HEK293T (cell line): ENCODE data around the gene DOCK7.
"Not testable (repeated sequence)": the region's sequence is repeated elsewhere in the genome, so short reads cannot be mapped to it uniquely, and the experiment has no call there.

Experiments used
- CTCF ChIA-PET: fragments of 350-600 bp; formaldehyde crosslinking; extraction: SDS; loops from one replicate; lab custom pipeline; 2021; ENCODE audit warnings: antibody characterized with exemption, inconsistent platforms; lab: Yijun Ruan, JAX
- POLR2A ChIA-PET: fragments of 350-600 bp; formaldehyde crosslinking; extraction: SDS; loops from one replicate; lab custom pipeline; 2020; ENCODE audit warnings: antibody characterized with exemption, inconsistent platforms; lab: Yijun Ruan, JAX
- DNase-seq: peaks from one replicate; pipeline ENCODE4 v3.0.0; 2012; ENCODE audit warnings: mixed read lengths; ENCODE audit errors: extremely low spot score
- ARNT ChIP-seq: fragments of 450-650 bp; IDR thresholded peaks from 2 replicates; pipeline ENCODE4 v1.6.1; 2017; ENCODE audit warnings: mild to moderate bottlenecking
- BHLHE40 ChIP-seq: fragments of 450-650 bp; IDR thresholded peaks from 2 replicates; pipeline ENCODE4 v1.6.1; 2016; ENCODE audit warnings: mild to moderate bottlenecking, moderate library complexity, borderline replicate concordance
- CTBP1 ChIP-seq: fragments of 450-650 bp; IDR thresholded peaks from 2 replicates; pipeline ENCODE4 v1.6.1; 2016; ENCODE audit warnings: borderline replicate concordance
- ELF4 ChIP-seq: fragments of 450-650 bp; IDR thresholded peaks from 2 replicates; pipeline ENCODE4 v1.6.1; 2017; ENCODE audit warnings: antibody characterized with exemption
- FOXA1 ChIP-seq: fragments of 450-650 bp; IDR thresholded peaks from 2 replicates; pipeline ENCODE4 v1.6.1; 2016; ENCODE audit warnings: mild to moderate bottlenecking
- FOXK2 ChIP-seq: fragments of 450-650 bp; IDR thresholded peaks from 2 replicates; pipeline ENCODE4 v1.6.1; 2016; ENCODE audit warnings: mild to moderate bottlenecking
- FOXM1 ChIP-seq: fragments of 450-650 bp; IDR thresholded peaks from 2 replicates; pipeline ENCODE4 v1.6.1; 2017; ENCODE audit warnings: mild to moderate bottlenecking, borderline replicate concordance
- HDGF ChIP-seq: fragments of 450-650 bp; IDR thresholded peaks from 2 replicates; pipeline ENCODE4 v1.6.1; 2017; ENCODE audit warnings: antibody characterized with exemption, borderline replicate concordance
- L3MBTL2 ChIP-seq: fragments of 450-650 bp; conservative IDR thresholded peaks from 2 replicates; pipeline ENCODE4 v1.6.1; 2016; ENCODE audit warnings: mild to moderate bottlenecking
- LEF1 ChIP-seq: fragments of 450-650 bp; IDR thresholded peaks from 2 replicates; pipeline ENCODE4 v1.6.1; 2017; ENCODE audit warnings: mild to moderate bottlenecking, borderline replicate concordance
- NFRKB ChIP-seq: fragments of 450-650 bp; IDR thresholded peaks from 2 replicates; pipeline ENCODE4 v1.6.1; 2016; ENCODE audit warnings: mild to moderate bottlenecking, moderate library complexity
- SP1 ChIP-seq: fragments of 450-650 bp; IDR thresholded peaks from 2 replicates; pipeline ENCODE4 v1.6.1; 2017
- SUZ12 ChIP-seq: fragments of 450-650 bp; IDR thresholded peaks from 2 replicates; pipeline ENCODE4 v1.6.1; 2016; ENCODE audit warnings: mild to moderate bottlenecking
- TARDBP ChIP-seq: fragments of 450-650 bp; IDR thresholded peaks from 2 replicates; pipeline ENCODE4 v1.6.1; 2016
- ZNF384 ChIP-seq: fragments of 450-650 bp; IDR thresholded peaks from 2 replicates; pipeline ENCODE4 v1.6.1; 2016
- TF ChIP-seq, protein P1 (sequence below): fragments of 450-650 bp; IDR thresholded peaks from 2 replicates; pipeline ENCODE4 v1.6.1; 2016

The DOCK7 gene

DNA sequence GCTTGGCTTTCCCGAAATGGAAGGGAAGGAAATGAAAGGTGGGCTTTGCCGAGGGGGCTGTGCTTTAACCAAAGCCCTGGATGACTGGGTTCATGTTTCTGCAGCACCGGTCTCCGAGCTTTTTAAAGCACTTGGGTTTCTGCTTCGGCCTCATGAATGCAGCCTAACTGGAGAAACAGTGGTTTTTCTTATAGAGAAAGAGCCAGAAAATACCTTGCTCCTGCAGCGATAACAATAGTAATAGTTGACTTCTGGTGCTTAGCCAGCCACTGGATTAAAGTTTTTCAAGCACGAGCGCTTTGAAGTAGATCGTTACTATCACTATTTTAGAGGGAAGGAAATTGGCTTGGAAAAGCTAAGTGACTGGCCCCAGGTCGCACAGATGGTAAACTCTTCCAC is 500 bp upstream of the DOCK7 start:
- ChIA-PET CTCF (no interaction called here), POLR2A (interaction anchor here (0.6 to 1.6 kb wide), 2 partner anchors 9 to 250 kb away, joined by 3 to 4 read pairs; no protein-coding TSS in a partner anchor)
- no peak for DNase-seq
- TF ChIP-seq SP1 = no peak
- TF ChIP-seq NFRKB = no peak
- TF ChIP-seq, protein P1, sequence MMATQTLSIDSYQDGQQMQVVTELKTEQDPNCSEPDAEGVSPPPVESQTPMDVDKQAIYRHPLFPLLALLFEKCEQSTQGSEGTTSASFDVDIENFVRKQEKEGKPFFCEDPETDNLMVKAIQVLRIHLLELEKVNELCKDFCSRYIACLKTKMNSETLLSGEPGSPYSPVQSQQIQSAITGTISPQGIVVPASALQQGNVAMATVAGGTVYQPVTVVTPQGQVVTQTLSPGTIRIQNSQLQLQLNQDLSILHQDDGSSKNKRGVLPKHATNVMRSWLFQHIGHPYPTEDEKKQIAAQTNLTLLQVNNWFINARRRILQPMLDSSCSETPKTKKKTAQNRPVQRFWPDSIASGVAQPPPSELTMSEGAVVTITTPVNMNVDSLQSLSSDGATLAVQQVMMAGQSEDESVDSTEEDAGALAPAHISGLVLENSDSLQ = no peak
- TF ChIP-seq BHLHE40 = no peak
- TF ChIP-seq LEF1 = no peak
- TF ChIP-seq TARDBP = no peak
- no peak for TF ChIP-seq ELF4
- TF ChIP-seq SUZ12 = no peak
- TF ChIP-seq ZNF384 = no peak
- TF ChIP-seq HDGF = no peak
- TF ChIP-seq CTBP1 = no peak
- TF ChIP-seq ARNT = no peak

DNA sequence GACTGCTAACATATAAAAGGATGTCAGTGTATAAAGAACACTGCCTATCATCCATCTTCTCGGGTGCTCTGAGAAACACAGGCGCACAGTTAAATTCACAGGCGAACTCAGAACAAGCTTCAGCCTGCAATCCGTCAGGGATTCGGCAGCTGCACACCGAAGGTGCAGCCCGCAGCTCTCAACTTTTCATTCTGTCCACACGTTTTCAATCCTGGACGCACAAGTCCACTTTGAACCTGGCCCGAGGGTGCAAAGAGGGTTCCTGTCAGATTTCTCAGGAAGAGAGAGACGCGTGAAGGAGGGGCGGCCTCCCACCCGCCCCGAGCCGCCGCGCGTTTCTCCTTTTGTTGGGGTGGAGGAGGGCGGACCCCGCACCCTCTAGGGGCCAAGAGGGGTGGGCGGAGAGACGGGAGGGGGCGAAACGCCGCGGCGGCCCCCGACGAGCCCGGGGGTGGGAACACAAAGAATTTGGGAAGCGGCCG is 724 bp downstream of the DOCK7 start:
- POLR2A ChIA-PET = no interaction called here
- peak; percentile 58 for DNase-seq
- CTCF ChIA-PET = no interaction called here
- TF ChIP-seq LEF1 (no peak), SUZ12 (no peak)
- TF ChIP-seq, protein P1 = peak; percentile 30; the same call in 1 of the 2 replicates

DNA sequence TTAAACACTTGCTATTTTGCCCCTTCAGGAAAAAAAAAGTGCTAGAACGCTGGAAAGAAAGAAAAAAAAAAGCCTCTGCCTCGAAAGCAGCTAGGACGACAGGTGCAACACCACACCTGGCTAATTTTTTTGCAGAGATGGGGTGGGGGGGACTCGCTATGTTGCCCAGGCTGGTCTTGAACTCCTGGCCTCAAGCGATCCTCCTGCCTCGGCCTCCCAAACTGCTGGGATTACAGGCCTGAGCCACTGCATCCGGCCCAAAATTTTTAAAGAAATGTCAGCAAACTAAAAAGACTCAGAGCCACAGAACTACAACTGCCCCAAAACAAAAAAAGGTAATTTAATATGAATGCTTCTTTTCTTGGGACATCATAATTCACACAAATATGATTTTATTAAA is 1.4 kb downstream of the DOCK7 start:
- CTCF ChIA-PET = no interaction called here

DNA sequence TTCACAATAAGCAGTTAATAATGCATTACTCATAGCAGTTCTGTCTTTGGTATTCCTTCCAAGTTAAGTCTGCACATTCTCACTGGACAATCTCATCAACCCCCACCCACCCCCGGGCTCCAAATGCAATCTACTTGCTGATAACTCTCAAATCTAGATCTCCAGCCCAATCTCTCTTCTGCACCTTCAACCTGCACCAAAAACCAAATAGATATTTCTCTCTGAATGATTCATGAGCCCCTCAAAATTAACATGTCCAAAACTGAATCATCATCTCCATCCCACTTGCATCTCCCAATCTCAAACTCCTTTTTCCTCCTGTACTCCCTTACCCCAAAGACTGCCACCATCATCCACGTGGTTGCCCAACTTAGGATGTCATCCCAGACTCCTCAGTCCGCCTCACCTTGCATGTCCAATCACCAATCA is 2.7 kb downstream of the DOCK7 start:
- no peak for DNase-seq
- no peak for TF ChIP-seq BHLHE40
- no peak for TF ChIP-seq FOXA1
- TF ChIP-seq FOXK2 = no peak
- TF ChIP-seq ARNT = no peak
- TF ChIP-seq, protein P1 = no peak
- no peak for TF ChIP-seq LEF1
- ChIA-PET POLR2A (no interaction called here), CTCF (no interaction called here)

More for the DNA sequence above, 1.4 kb downstream of the DOCK7 start:
- TF ChIP-seq, protein P1 = no peak
- TF ChIP-seq TARDBP (no peak), FOXM1 (no peak), HDGF (no peak)
- POLR2A ChIA-PET = no interaction called here
- no peak for DNase-seq

DNA sequence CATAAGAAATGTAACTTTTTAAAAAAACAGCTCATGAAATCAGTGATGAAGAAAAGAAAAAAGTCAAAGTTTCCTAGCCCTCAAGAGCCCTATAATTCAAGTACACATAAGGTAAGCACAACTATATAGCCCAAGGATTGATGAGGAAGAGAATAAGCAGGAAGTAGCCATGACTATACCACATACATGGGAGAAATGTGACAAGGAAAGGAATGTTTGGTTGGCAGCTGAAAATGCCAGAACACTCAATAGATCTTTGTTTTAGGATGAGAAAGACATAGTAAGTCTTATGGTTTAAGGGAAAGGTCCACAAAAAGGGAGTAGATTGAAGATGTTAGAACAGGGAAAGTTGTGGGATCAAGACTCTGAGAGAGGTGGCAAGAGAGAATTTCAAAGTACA is 5.7 kb downstream of the DOCK7 start:
- TF ChIP-seq ARNT (no peak), L3MBTL2 (0 out of 2 replicates have a peak, but pooled peaks have one; percentile 18)
- CTCF ChIA-PET = no interaction called here
- DNase-seq = no peak
- POLR2A ChIA-PET = no interaction called here

DNA sequence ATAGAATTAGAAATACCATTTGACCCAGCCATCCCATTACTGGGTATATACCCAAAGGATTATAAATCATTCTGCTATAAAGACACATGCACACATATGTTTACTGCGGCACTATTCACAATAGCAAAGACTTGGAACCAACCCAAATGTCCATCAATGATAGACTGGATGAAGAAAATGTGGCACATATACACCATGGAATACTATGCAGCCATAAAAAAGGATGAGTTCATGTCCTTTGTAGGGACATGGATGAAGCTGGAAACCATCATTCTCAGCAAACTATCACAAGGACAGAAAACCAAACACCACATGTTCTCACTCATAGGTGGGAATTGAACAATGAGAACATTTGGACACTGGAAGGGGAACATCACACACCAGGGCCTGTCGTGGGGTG is 7.2 kb downstream of the DOCK7 start:
- POLR2A ChIA-PET, DNase-seq, CTCF ChIA-PET: not testable (repeated sequence)

DNA sequence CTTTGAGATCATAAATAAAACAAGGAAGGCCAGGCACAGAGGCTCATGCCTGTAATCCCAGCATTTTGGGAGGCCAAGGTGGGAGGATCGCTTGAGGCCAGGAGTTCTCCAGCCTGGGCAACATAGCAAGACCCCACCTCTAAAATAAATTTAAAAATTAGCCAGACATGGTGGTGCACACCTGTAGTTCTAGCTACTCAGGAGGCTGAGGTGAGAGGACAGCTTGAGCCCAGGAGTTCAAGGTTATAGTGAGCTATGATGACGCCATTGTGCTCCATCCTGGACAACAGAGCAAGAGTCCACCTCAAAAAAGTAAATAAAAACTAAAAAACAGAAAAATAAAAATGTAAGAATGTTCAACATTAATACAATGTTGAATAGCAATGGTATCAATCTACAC is 10.4 kb downstream of the DOCK7 start:
- DNase-seq, POLR2A ChIA-PET: not testable (repeated sequence)
- CTCF ChIA-PET = interaction anchor here (0.6 kb wide), 1 partner anchor 33 kb away, joined by 3 read pairs; no protein-coding TSS in a partner anchor
